HG03469 (cell line): Measurements from ENCODE around the gene RFC4.
"Not testable (repeated sequence)": the region's sequence is repeated elsewhere in the genome, so short reads cannot be mapped to it uniquely, and the experiment has no call there.

Experiments
- ATAC-seq: cut with Tn5 transposase; IDR thresholded peaks from one replicate; pipeline ENCODE4 v1.9.1; 2021; ENCODE audit warnings: mild to moderate bottlenecking, moderate library complexity, moderate number of reproducible peaks; ENCODE audit not compliant: unreplicated experiment

The RFC4 gene

DNA sequence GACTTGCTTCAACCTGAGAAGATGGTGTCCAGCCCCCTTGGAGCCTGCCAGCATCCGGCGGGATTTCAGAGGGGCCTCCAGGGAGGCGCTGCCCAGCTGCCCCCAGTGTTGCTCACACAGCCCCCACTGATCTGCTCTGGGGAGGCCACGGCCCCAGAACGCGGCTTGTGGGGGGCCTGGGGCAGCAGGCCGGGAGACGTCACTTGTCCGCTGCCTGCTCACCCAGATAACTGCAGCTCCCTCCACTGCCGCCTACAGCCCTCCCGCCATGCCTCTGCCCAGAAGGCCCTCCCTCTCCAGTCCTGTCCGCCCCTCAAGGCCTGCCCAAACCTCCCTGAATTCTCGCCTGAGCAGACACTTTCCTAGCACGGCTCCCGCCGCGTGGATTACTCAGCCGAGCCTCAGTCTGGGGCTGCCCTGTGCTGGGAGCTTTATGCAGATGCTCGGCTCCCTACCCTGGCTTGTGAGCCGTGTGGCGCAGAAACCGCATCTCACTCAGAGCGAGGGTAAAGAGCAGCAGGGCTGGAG, 19.1 kb upstream of the RFC4 start:
- no peak for ATAC-seq

DNA sequence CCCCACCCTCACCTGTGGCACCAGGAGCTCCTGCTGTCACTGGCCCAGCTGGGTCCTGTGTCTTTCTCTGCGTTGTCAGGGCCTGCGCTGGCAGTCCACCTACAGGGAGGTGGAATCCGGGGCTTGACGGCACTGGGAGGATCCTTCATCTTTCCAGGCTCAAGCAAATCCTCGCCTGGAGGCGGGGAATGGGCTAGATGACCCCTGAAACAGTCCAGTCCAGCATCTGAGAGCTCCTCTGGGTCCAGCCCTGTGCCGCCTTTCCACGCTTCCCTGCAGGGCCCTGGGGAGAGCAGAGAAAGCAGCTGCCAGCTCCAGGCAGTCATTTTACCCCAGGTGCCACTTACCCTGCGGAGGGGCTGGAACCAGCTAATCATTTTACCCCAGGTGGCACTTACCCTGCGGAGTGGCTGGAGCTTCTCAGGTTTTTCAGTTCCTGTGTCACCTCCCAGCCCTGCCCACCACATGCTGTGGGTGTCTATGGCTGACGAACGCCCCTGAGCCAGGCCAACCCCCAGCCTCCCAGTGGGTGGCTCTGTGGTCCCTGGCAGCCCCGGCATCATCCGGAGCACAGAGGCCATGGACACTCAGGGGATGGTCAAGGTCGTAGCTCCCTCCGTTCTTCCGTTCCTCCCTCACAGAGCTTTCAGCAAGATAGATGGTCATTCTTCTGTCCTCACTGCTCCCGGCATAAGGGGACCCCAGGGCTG, 18.3 kb upstream of the RFC4 start:
- no peak for ATAC-seq

DNA sequence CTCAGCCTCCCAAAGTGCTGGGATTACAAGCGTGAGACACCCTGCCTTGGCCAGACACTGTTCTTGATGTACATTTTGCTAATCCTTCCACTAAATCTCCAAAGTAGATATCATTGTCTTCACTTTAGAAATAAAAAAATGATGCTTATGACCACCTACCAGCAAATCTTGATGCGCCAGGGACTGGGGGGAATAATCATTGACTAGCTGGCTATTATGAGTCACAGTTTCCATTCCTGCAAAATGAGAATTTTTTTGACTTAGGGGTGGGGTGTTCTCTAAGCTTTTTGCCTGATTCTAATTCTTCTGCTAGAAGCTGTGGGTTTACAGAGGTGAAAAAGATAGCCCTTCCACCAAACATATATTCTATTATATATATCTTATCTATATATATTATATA, 17.1 kb upstream of the RFC4 start:
- ATAC-seq: no peak

DNA sequence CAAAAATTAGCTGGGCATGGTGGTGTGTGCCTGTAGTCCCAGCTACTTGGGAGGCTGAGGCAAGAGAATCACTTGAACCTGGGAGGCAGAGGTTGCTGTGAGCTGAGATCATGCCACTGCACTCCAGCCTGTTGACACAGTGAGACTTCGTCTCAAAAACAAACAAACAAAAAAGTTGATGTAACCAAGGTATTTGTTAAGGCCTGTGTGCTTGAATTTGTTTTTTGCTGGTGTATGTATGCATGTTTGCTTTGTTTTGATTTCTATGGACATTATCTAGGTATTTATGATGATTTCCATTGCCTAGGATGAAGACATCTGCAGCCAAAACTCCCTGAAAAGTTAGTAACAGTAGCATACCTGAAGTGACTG, 16.1 kb upstream of the RFC4 start:
- not testable (repeated sequence) for ATAC-seq

DNA sequence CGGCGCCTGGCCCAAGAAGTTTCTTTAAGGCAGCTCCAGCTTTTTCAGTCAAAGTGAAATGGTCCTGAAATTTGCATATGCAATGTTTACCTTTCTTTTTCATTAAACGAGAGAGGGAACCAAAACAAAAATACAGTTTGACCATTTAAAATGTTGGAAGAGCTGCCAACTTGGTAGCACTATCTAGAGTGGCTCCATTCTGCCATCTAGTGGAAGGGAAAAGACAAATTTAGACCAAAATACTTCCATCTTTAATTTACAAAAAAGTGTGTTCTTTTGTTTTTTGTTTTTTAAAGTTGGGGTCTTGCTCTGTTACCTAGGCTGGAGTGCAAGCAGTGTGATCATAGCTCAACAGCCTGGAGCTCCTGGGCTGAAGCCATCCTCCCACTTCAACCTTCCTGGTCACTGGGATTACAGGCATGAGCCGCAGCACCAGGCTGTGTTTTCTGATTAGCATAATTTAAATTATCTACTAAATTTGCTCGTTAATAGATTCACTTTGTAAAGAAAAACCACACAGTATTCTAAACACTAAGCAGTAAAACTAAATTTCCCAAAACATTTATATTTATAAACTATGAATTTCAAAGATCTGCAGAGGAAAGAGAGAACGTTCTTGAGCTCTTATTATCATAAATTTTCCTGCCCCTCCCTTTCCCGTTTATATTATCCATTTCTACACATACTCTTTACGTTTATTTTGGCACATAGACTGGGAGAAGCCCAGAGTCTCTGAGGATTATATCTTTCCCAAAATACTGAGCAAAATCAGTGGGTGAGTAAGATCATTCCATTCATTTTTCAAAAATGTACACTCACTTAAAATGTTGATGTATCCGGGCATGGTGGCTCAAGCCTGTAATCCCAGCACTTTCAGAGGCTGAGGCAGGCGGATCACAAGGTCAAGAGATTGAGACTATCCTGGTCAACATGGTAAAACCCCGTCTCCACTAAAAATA, 15.4 kb upstream of the RFC4 start:
- no peak for ATAC-seq

DNA sequence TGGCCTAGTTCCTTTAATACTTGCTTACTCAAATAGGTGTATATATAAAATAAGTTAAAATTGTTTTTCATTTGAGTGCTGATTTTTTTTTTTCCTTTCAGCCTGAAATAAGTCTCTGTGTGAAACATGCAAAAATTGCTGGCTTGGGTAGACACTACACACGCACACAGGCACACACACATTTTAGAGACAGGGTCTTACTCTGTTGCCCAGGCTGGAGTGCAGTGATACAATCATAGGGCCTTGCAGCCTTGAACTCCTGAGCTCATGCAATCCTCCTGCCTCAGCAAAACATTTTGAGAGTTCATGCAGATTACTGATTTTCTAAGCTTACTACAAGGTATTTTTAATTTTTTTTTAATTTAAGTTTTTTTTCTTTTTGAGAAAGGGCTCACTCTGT, 12.7 kb upstream of the RFC4 start:
- no peak for ATAC-seq

DNA sequence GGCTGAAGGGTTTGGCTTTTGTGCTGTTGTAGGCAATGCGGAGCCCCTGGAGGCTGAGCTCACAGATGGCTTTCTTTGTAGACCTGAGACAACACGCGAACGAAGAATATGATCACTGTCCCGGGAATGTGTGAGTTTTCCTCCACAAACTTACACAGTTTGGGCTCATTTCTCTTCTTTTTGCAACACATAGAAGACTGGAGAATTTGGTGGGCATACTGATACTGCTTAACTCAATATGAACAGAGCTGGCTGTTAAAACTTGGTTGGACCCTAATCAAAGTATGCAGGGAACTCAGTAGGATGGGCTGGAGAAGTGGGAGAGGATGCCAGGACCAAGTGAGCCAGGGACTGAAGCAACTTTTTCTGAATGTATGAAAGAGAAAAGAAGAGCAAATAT, 12.2 kb upstream of the RFC4 start:
- no peak for ATAC-seq

DNA sequence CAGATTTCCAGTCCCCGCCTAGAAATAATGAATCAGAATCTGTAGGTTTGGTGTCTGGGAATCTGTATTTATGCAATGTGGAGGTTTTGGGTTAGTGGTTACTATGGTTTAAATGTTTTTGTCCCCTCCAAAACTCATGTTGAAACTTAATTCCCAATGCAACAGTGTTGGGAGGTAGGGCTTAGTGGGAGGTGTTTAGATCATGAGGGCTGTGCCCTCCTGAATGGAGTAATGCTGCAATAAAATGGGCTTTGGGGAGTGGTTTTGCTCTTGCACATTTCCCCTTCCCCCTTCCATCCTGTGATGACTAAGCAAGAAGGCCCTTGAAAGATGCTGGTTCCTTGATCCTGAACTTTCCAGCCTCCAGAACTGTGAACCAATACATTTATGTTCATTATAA, 9.2 kb upstream of the RFC4 start:
- ATAC-seq: no peak

DNA sequence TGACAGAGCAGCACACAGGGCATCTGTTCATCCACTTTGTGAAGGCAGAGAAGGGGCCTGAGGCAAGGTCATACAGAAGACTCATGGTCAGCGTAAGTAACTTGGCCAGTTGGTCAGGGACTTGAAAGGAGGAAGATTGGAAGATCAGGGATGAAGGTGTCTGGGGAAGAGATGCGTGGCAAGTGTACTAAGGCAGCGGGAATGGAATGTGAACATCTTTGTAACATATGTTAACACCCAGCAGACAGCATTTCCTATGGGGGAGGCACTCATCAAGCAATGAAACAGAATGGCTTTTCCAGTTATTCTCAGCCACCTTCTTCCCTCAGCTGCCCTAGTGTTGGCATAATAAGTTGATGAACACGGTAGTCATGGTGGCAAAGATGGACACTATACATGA, 7.8 kb upstream of the RFC4 start:
- no peak for ATAC-seq

DNA sequence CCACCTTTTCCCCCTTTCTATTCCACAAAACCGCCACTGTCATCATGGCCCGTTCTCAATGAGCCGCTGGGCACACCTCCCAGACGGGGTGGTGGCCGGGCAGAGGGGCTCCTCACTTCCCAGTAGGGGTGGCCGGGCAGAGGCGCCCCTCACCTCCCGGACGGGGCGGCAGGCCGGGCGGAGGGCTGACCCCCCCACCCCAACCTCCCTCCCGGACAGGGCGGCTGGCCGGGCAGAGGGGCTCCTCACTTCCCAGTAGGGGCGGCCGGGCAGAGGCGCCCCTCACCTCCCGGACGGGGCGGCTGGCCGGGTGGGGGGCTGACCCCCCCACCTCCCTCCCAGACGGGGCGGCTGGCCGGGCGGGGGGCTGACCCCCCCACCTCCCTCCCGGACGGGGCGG, 5.0 kb upstream of the RFC4 start:
- not testable (repeated sequence) for ATAC-seq

DNA sequence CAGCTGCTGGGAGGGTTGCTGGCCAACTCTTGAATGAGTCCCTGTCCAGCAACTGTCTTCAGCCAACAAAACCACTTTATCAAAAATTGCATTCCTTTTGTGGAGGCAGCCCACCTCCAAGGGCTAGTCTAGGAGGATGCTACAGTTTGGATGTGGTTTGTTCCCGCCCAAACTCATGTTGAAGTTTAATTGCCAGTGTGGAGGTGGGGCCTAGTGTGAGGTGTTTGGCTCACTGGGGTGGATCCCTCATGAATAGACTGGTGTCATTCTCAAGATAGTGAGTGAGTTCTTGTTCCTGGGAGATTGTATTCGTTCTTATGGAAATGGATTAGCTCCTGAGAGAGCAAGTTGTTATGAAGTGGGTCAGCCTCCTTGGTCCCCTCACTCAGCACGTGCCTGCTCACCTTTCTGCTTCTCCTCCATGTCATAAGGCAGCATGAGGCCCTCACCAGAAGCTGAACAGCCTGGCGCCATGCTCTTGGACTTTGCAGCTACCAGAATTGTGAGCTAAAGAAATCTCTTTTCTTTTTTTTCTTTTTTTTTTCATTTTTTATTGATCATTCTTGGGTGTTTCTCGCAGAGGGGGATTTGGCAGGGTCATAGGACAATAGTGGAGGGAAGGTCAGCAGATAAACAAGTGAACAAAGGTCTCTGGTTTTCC, 4.2 kb upstream of the RFC4 start:
- no peak for ATAC-seq

DNA sequence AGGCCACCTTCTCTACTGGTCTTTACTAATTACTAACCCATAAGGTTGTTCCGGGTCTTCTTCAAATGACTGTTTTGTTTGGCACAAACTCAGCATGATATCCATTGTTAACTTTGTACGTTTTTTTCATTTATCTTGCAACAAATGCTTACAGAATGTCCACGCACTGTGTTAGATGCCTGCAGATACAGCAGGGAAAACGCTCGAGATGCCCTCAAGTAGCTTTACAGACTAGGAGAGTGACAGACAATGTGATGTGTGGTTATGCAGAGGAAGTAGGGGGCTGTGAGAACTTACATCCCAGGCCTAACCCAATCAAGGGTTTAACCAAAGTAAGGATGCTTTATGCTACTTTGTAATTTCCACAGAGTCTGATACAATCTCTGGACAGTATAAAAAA, 949 bp upstream of the RFC4 start:
- no peak for ATAC-seq

DNA sequence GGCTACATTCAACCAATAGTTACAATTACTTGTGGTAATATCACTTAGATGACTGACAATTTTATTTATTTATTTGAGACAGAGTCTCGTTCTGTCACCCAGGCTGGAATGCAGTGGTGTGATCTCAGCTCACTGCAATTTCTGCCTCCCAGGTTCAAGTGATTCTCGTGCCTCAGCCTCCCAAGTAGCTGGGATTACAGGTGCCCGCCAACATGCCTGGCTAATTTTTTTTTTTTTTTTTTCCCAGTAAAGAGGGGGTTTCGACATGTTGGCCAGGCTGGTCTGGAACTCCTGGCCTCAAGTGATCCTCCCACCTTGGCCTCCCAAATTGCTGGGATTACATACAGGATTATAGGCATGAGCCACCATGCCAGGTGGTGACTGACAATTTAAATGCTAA, 2.8 kb downstream of the RFC4 start:
- not testable (repeated sequence) for ATAC-seq

DNA sequence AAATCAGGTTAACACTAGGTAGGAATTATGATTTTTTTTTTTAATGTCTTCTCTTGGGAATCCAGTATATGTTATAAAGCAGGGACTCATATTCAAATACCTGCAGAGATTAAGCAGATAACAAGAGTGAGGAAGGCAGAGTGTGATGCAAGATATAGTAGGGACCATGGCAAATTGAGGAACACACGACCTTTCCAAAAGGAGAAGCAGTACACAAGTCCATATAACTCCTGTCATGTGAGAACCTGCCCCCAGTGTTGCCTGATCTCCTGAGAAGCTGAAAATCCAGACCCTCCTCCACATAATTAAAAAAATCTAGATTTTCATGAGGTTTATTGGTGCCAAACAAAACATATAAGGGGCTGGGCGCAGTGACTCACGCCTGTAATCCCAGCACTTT, 3.6 kb downstream of the RFC4 start:
- ATAC-seq: no peak

DNA sequence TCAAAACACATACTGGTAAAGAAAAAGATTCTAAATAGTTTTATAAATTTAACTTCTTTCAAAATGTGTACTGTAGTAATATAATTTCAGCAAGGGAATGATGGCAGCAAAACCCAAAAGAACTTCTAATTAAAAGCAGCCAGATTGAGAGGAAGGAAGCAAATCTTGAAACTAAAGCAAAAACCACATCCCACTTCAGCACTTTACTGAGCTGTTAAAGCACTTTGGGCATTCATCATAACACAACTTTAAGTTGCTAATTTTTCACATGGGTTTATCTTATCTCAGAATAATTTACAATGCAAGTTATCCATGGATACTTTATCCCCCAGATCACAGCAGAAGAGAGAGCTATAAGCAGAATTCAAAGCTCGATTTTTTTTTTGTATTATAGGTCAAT, 6.0 kb downstream of the RFC4 start:
- ATAC-seq: no peak

DNA sequence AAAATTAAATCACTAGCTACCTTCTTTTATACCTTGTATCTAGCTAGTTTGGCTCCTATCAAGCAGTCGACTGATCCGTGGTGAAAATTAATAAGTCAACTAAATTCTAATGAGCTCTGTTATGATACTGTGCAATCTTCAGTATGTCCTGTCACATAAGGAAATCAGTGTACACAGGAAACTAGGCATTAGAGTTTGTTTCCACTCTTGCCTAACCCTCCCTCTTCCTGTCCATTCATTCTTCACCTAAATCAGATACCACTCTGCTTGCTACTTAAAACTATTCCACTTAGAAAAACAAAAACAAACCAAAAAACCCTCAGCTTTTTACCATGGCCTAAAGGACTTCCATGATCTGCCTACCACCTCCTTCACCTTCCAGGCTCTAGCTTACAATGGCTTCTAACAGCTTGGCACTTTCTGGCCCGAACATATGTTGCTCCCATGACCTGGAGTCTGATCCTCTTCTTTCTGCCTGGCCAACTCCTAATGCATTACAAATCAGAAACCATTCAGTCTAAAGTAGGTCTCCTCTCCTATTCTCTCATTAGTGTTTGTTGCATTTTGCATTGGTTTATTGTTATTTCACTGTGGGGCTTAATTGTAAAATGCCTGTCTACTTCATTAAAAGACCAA, 7.9 kb downstream of the RFC4 start:
- ATAC-seq: no peak

DNA sequence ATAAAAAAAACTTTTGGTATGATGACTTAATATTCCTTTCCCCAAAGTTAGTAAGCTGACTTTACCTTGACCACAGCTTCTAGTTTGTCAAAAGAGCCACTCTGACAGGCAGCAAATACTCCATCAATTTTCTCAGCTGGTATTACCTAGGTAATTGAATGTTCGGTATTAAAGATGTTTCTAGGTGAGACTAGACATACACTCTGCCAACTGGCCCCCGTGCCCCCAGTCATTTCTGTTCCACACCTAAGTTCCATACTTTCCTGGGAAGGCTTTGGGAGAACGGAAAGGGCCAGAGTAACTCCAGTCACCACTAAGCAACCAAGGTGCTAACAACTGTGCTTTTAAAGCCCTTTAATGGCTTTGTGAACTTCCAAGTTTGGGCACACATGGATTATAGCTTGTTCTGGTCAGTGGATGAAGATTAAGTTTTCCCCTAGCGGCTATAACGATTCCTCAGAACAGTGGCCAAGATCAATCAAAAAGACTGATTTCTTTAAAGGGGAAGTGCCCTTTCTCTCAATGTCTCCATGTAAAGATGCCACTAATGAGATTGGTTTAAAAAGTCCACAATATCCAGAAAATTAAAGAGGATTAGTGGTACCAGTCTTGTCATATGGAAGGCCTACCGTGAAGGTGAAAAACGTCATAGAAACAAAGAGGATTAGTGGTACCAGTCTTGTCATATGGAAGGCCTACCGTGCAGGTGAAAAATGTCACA, 15.9 kb downstream of the RFC4 start:
- no peak for ATAC-seq

DNA sequence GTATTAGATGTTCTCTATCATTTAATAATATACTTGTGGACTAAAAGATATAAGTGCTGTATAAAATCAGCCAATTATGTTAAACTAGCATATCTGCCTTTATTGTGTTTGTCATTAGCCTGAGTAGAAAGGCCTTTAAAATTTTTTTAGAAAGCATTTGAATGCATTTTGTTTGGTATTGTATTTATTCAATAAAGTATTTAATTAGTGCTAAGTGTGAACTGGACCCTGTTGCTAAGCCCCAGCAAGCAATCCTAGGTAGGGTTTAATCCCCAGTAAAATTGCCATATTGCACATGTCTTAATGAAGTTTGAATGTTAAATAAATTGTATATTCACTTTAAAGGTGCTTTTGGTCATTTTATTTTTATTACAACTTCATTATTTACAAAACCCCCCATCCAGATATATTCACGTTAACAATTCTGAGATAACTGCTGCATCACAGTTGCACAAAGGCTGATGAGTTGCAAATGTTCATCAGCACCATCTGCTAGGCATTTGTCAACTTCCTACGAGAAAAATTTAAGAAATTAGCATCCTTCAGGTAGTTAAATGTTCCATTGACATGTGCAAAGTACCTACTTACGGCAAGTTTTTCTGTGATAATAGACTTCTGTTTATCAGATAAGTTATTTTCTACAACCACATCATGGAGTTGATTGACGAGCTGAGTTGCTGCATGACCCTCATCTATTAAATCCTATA, 16.6 kb downstream of the RFC4 start:
- ATAC-seq: no peak

DNA sequence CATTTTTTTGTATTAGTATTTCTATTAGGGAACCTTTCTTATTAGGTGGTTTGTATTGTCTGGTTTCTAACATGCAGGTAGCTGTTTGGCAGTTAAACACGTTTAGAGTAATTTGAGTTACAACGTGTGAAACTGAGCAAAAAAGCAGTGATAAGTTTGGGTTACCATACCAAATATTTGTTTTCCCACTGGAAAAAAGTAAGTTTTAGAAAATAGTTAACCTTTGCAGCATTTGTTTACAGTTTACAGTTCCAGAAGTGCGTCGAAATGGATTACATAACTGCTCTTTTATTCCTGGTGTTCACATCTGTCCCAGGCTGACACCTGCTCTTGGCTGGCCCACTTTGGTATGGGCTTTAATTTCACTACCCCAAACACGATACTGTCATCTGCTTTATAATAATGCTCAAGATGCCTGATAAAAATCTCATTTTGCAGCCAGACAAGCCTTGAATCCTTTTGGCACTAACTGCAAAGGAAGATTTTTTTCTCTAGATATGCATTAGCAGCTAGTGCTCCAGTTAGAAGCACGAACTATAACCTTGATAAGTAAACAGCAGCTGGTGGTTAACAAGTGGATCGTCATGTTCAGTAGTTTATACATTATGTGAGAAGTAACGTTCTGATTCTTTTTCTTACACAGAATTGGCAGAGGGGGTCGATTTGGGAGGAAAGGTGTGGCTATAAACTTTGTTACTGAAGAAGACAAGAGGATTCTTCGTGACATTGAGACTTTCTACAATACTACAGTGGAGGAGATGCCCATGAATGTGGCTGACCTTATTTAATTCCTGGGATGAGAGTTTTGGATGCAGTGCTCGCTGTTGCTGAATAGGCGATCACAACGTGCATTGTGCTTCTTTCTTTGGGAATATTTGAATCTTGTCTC, 17.6 kb downstream of the RFC4 start:
- no peak for ATAC-seq
